RWPE2 (cell line): Measurements from ENCODE around the gene GPR3.

Experiments
- ATAC-seq: fragments of 200-7000 bp; cut with Tn5 transposase; 3 replicates; pipeline ENCODE4 v1.9.1; 2021; ENCODE audit warnings: low read depth
- DNase-seq: peaks from one replicate; pipeline ENCODE4 v3.0.0-alpha.2; 2020; ENCODE audit warnings: low spot score
- H3K27ac ChIP-seq: fragments of 450-650 bp; 2 replicates; pipeline ENCODE4 v1.5.1; 2017; ENCODE audit warnings: mild to moderate bottlenecking; ENCODE audit not compliant: poor library complexity, severe bottlenecking
- H3K27me3 ChIP-seq: fragments of 250-450 bp; sonication (Bioruptor Pico); 2 replicates; pipeline ENCODE4 v1.5.1; 2021; ENCODE audit warnings: mild to moderate bottlenecking, moderate library complexity; ENCODE audit not compliant: insufficient read depth, poor library complexity, severe bottlenecking
- H3K36me3 ChIP-seq: fragments of 250-450 bp; sonication (Bioruptor Pico); 2 replicates; pipeline ENCODE4 v1.5.1; 2020; ENCODE audit warnings: low read depth, mild to moderate bottlenecking, moderate library complexity
- H3K4me1 ChIP-seq: fragments of 250-450 bp; sonication (Bioruptor Pico); 2 replicates; pipeline ENCODE4 v1.5.1; 2021; ENCODE audit warnings: mild to moderate bottlenecking, moderate library complexity; ENCODE audit not compliant: insufficient read depth, poor library complexity, severe bottlenecking
- H3K4me3 ChIP-seq: fragments of 250-450 bp; sonication (Bioruptor Pico); 2 replicates; pipeline ENCODE4 v1.5.1; 2021; ENCODE audit warnings: mild to moderate bottlenecking, moderate library complexity; ENCODE audit not compliant: severe bottlenecking
- H3K9me3 ChIP-seq: fragments of 250-450 bp; sonication (Bioruptor Pico); 2 replicates; pipeline ENCODE4 v1.5.1; 2021; ENCODE audit warnings: mild to moderate bottlenecking, moderate library complexity; ENCODE audit not compliant: severe bottlenecking
- CTCF ChIP-seq: fragments of 450-650 bp; IDR thresholded peaks from one replicate; pipeline ENCODE4 v1.5.1; 2017; ENCODE audit warnings: mild to moderate bottlenecking, moderate library complexity; ENCODE audit not compliant: poor library complexity, severe bottlenecking

GPR3 gene

DNA sequence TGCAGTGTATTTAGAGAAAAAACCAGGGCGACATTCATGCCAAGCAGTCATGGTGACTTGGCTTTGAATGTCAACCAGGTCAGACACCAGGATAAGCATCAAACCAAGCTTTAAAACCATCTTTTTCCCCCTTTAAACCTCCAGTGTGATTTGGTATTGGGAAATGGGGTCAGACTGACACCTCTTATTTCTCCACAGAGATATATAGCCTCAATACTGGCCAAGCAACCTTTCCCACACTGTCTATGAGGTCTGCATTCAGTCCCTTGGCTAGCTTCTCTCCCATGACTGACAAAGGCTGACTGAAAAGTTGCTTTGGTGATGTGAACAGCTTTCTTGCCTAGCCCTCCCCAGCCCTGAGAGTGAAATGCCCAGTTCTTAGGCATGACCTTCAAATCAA is 21.7 kb downstream of the GPR3 start:
- no peaks in the 10 kb centered on the region for H3K27me3 ChIP-seq
- H3K4me1 ChIP-seq, result no peaks in the 10 kb centered on the region
- H3K9me3 ChIP-seq, result no peaks in the 10 kb centered on the region
- no peak overlapping the region for H3K4me3 ChIP-seq
- no peak for TF ChIP-seq CTCF
- no peak for DNase-seq
- H3K27ac ChIP-seq, result no peak overlapping the region
- ATAC-seq, result no peak
- H3K36me3 ChIP-seq, result peaks cover 84% of the 10 kb centered on the region

GRCh38 chr1:27416387-27417111 is 24.1 kb downstream of the GPR3 start:
- Histone ChIP-seq H3K36me3 (peaks cover 82% of the 10 kb centered on the region), H3K9me3 (no peaks in the 10 kb centered on the region), H3K27ac (no peak overlapping the region), H3K27me3 (no peaks in the 10 kb centered on the region), H3K4me3 (no peak overlapping the region), H3K4me1 (no peaks in the 10 kb centered on the region)
- no peak for DNase-seq
- peak; percentile 63; the same call in 2 of the 3 replicates for ATAC-seq
- peak; percentile 72 for TF ChIP-seq CTCF

GRCh38 chr1:27417713-27418112 is 25.3 kb downstream of the GPR3 start:
- Histone ChIP-seq H3K4me1 (no peaks in the 10 kb centered on the region), H3K36me3 (peaks cover 70% of the 10 kb centered on the region), H3K9me3 (no peaks in the 10 kb centered on the region), H3K27me3 (no peaks in the 10 kb centered on the region), H3K27ac (peak overlapping the region; percentile 39), H3K4me3 (no peak overlapping the region)
- DNase-seq, result no peak
- TF ChIP-seq CTCF, result no peak
- ATAC-seq, result no peak

GRCh38 chr1:27418326-27419185 is 26.1 kb downstream of the GPR3 start:
- H3K36me3 ChIP-seq, result peaks cover 62% of the 10 kb centered on the region
- DNase-seq (no peak), ATAC-seq (peak; percentile 92)
- no peaks in the 10 kb centered on the region for H3K4me1 ChIP-seq
- TF ChIP-seq CTCF, result no peak
- H3K27ac ChIP-seq, result peak overlapping the region; percentile 39
- H3K9me3 ChIP-seq, result no peaks in the 10 kb centered on the region
- no peaks in the 10 kb centered on the region for H3K27me3 ChIP-seq
- H3K4me3 ChIP-seq, result no peak overlapping the region
